HCT116 (cell line): Measurements from ENCODE around the gene SLC38A2. TPM values are rescaled to one million over a fixed set of nuclear protein-coding genes. Genes with fewer than 3 reads are reported as not detected.
A peak's percentile ranks its signal among the peaks of the same experiment; 100 is the strongest.
"Not testable (repeated sequence)": the region's sequence is repeated elsewhere in the genome, so short reads cannot be mapped to it uniquely, and the experiment has no call there.

ENCODE experiments used
- ATAC-seq: fragments of 200-7000 bp; cut with Tn5 transposase; 2 replicates; pipeline ENCODE4 v1.9.1; 2020; ENCODE audit warnings: mild to moderate bottlenecking, moderate library complexity
- BruUV-seq: library from RNA; stranded (reverse); fragments of 400-500 nt; replicated peaks from 2 replicates; lab custom pipeline; 2021; lab: Mats Ljungman, UMichigan
- CTCF ChIA-PET: fragments of 300-600 bp; sonication (Branson Sonifier 250); formaldehyde crosslinking; loops from one replicate; lab custom pipeline; 2021; ENCODE audit warnings: antibody characterized with exemption; lab: Charles Lee
- POLR2A ChIA-PET: fragments of 300-600, 350-600 bp; sonication (Branson Sonifier 250); formaldehyde crosslinking; loops from one replicate; lab custom pipeline; 2021; ENCODE audit warnings: antibody characterized with exemption; lab: Charles Lee
- RAD21 ChIA-PET, 2 experiments: fragments of 300-600 bp; sonication (Branson Sonifier 250); formaldehyde crosslinking; loops; one replicate each; lab custom pipeline; 2023; ENCODE audit warnings: low total read pairs in 2 of 2; ENCODE audit not compliant: uncharacterized antibody in 2 of 2, unreplicated experiment in 2 of 2, low non-redundant PET in 1 of 2; lab: Charles Lee
- DNase-seq: peaks from one replicate; pipeline ENCODE4 v3.0.0-alpha.2; 2010; ENCODE audit warnings: low read depth, low spot score
- H2AFZ ChIP-seq: fragments of 200-600 bp; shearing (Covaris generic), sonication (generic); 2 replicates; pipeline ENCODE4 v1.6.1; 2017; ENCODE audit warnings: low read depth, mixed run types, mixed read lengths, antibody characterized with exemption, low read length; ENCODE audit not compliant: poor library complexity, severe bottlenecking
- H3K27ac ChIP-seq: 2 replicates; pipeline ENCODE4 v1.5.1; 2012; ENCODE audit warnings: low read depth, low read length
- H3K27me3 ChIP-seq: fragments of 200-600 bp; sonication (generic); 2 replicates; pipeline ENCODE4 v1.6.1; 2016; ENCODE audit warnings: mixed run types, low read length, mixed read lengths; ENCODE audit not compliant: insufficient read depth
- H3K36me3 ChIP-seq, 2 experiments: fragments of 200-500 bp in 1 of 2; fragments of 200-600 bp in 1 of 2; sonication (Bioruptor generic) in 1 of 2; sonication (generic) in 1 of 2; 2 replicates each; pipeline versions ENCODE4 v1.5.1 to v1.6.1; 2014 to 2016; ENCODE audit warnings: low read length in 2 of 2, inconsistent platforms in 1 of 2, mixed read lengths in 1 of 2, mixed run types in 1 of 2; ENCODE audit not compliant: insufficient read depth in 2 of 2, control insufficient read depth in 1 of 2
- H3K4me1 ChIP-seq, 2 experiments: fragments of 200-600 bp in 1 of 2; sonication (generic) in 1 of 2; 2 replicates each; pipeline versions ENCODE4 v1.5.1 to v1.6.1; 2012 to 2017; ENCODE audit warnings: low read length in 2 of 2, inconsistent platforms in 1 of 2, mild to moderate bottlenecking in 1 of 2, mixed read lengths in 1 of 2, mixed run types in 1 of 2, moderate library complexity in 1 of 2; ENCODE audit not compliant: insufficient read depth in 2 of 2, control insufficient read depth in 1 of 2
- H3K4me2 ChIP-seq: fragments of 200-600 bp; sonication (generic); 2 replicates; pipeline ENCODE4 v1.6.1; 2017; ENCODE audit warnings: mixed run types, low read length, mixed read lengths
- H3K4me3 ChIP-seq, 2 experiments: fragments of 200-600 bp in 1 of 2; sonication (generic) in 1 of 2; replicated peaks in 1 of 2; 2 replicates each; pipeline ENCODE4 v1.5.1; 2011 to 2016; ENCODE audit warnings: low read length in 2 of 2, control low read depth in 1 of 2, low read depth in 1 of 2, mild to moderate bottlenecking in 1 of 2, mixed read lengths in 1 of 2, mixed run types in 1 of 2
- H3K79me2 ChIP-seq: fragments of 200-600 bp; sonication (generic); 2 replicates; pipeline ENCODE4 v1.6.1; 2017; ENCODE audit warnings: mild to moderate bottlenecking, mixed run types, low read length, moderate library complexity, mixed read lengths; ENCODE audit not compliant: insufficient read depth
- H3K9ac ChIP-seq: fragments of 200-600 bp; sonication (generic); 2 replicates; pipeline ENCODE4 v1.6.1; 2016; ENCODE audit warnings: low read length, mixed read lengths
- H3K9me2 ChIP-seq: fragments of 200-600 bp; sonication (generic), shearing (Covaris generic); 2 replicates; pipeline ENCODE4 v1.6.1; 2017; ENCODE audit warnings: mixed run types, mild to moderate bottlenecking, moderate library complexity; ENCODE audit not compliant: insufficient read depth
- H3K9me3 ChIP-seq, 2 experiments: fragments of 200-500 bp in 1 of 2; fragments of 200-600 bp in 1 of 2; sonication (Bioruptor generic) in 1 of 2; sonication (generic) in 1 of 2; 2 replicates each; pipeline ENCODE4 v1.6.1; 2014 to 2017; ENCODE audit warnings: low read length in 2 of 2, mixed read lengths in 2 of 2, inconsistent platforms in 1 of 2, low read depth in 1 of 2, mild to moderate bottlenecking in 1 of 2, mixed run types in 1 of 2, moderate library complexity in 1 of 2; ENCODE audit not compliant: control insufficient read depth in 1 of 2, insufficient read depth in 1 of 2
- H4K20me1 ChIP-seq: fragments of 200-600 bp; sonication (generic), shearing (Covaris generic); 2 replicates; pipeline ENCODE4 v1.6.1; 2017; ENCODE audit warnings: mixed run types, mild to moderate bottlenecking, moderate library complexity; ENCODE audit not compliant: insufficient read depth
- CBX3 ChIP-seq: IDR thresholded peaks from 2 replicates; pipeline ENCODE4 v1.6.1; 2012; ENCODE audit warnings: low read depth
- EGR1 ChIP-seq: IDR thresholded peaks from 2 replicates; pipeline ENCODE4 v1.6.1; 2012; ENCODE audit warnings: low read depth
- JUND ChIP-seq: IDR thresholded peaks from 2 replicates; pipeline ENCODE4 v1.6.1; 2012
- ZNF274 ChIP-seq: fragments of 200-500 bp; sonication (Bioruptor generic); IDR thresholded peaks from 2 replicates; pipeline ENCODE4 v1.6.1; 2014; ENCODE audit warnings: mild to moderate bottlenecking, low read depth, low read length, inconsistent platforms
- intact Hi-C: fragments of 100-400 bp; cut with micrococcal nuclease; formaldehyde crosslinking; loops from 2 replicates; pipeline ENCODE4 v1.10.0; 2022
- total RNA-seq: library from RNA; stranded (reverse); gene quantifications from one replicate; pipeline ENCODE4 v1.2.1, GENCODE V29; 2021; ENCODE audit not compliant: unreplicated experiment

The SLC38A2 gene
- total RNA-seq, 1 experiment from 2014 or later, result 1,049 TPM

- no peak for TF ChIP-seq CBX3
- no peak for TF ChIP-seq JUND
- no peak for TF ChIP-seq ZNF274
- TF ChIP-seq EGR1, result no peak
- no peak overlapping the region for H3K27ac ChIP-seq
- H2AFZ ChIP-seq, result no peak overlapping the region
- ChIA-PET RAD21 (interaction anchor here in 1 of 2 experiments (0.6 kb wide), 1 partner anchor 943 kb away, joined by 3 read pairs; no protein-coding TSS in a partner anchor), POLR2A (no interaction called here), CTCF (interaction anchor here (1.2 kb wide), 1 partner anchor 1305 kb away, joined by 3 read pairs; no protein-coding TSS in a partner anchor)
- H3K9me2 ChIP-seq, result no peaks in the 10 kb centered on the region; the same call in 1 of the 2 replicates
- H4K20me1 ChIP-seq, result no peaks in the 10 kb centered on the region
- no TSS peak for BruUV-seq
- no peak overlapping the region for H3K4me3 ChIP-seq
- ATAC-seq, result no peak
- no peaks in the 10 kb centered on the region for H3K4me1 ChIP-seq
- H3K9ac ChIP-seq, result no peak overlapping the region
- H3K36me3 ChIP-seq, result no peaks in the 10 kb centered on the region
- no peak for DNase-seq
- no peaks in the 10 kb centered on the region; a peak in 1 of 4 replicates for H3K9me3 ChIP-seq
- no peaks in the 10 kb centered on the region for H3K79me2 ChIP-seq
- intact Hi-C loops, result no loop called here
- H3K4me2 ChIP-seq, result no peak overlapping the region
- H3K27me3 ChIP-seq, result no peaks in the 10 kb centered on the region
Measured at GRCh38 chr12:46332260-46332659, 40.3 kb downstream of the SLC38A2 start.

DNA sequence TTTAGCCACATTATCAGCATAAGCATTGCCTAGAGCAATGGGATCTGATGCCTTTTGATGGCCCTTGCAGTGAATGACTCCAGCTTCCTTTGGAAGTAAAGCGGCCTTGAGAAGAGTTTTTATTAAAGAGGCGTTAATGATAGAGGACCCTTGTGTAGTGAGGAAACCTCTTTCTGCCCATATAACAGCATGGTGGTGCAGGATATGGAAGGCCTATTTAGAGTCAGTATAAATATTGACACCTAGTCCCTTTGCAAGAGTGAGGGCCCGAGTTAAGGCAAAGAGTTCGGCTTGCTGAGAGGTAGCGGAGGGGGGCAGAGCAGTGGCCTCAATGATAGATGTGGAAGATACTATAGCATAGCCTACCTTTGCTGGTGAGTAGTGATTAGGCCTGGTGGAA is 47.5 kb downstream of the SLC38A2 start:
- BruUV-seq, result not testable (repeated sequence)
- peak; percentile 53; the same call in 1 of the 2 replicates for TF ChIP-seq CBX3
- TF ChIP-seq, all 23 proteins: peak for 1; not testable (repeated sequence) for 22
- DNase-seq, RAD21 ChIA-PET, H3K36me3 ChIP-seq, H3K4me2 ChIP-seq, H2AFZ ChIP-seq, H4K20me1 ChIP-seq, ATAC-seq, H3K9me3 ChIP-seq, H3K9me2 ChIP-seq, H3K27ac ChIP-seq, H3K27me3 ChIP-seq, H3K4me1 ChIP-seq, H3K4me3 ChIP-seq, intact Hi-C loops, H3K9ac ChIP-seq, H3K79me2 ChIP-seq, POLR2A ChIA-PET, CTCF ChIA-PET: not testable (repeated sequence)
